GM21528 (cell line): ENCODE measurements around the gene ZNF83.
"Not testable (repeated sequence)": the region's sequence is repeated elsewhere in the genome, so short reads cannot be mapped to it uniquely, and the experiment has no call there.

Experiments
- ATAC-seq: cut with Tn5 transposase; IDR thresholded peaks from one replicate; pipeline ENCODE4 v1.9.1; 2021; ENCODE audit warnings: mild to moderate bottlenecking, moderate library complexity; ENCODE audit not compliant: unreplicated experiment, low FRiP score

ZNF83 gene

DNA sequence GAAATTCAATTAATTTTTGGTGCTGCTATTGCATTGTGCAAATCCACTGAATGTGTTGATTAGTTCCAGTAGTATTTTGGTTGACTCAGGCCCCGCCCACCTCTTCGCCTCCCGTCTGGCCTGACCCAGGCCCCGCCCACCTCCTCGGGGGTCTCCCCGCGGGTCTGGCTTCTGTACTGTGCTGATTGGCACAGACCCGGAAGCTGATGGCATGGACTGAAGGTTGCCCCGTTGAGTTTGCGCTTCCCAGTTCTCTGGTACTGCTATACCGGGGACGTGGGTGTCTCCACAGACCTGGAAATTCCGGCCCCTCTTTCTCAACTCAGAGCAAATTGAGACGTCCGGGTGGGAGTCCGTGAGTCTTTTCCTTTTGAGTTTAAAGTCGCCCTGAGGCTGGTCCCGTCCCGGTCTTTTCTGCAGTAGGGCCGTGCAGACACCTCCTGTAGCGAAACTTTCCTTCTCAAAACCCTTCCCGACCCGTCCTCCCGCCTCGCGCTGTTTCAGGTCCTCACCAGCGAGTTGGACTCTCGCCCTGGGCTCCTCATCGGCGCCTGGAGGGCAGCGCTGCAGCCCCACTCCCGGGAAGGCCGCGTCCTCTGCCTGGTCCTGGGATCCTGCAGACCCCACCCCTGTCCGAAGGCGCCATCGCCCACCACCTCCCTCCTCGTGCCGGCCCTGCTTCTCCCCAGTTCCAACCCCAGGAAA lies 53.3 kb downstream of the ZNF83 start:
- no peak for ATAC-seq

DNA sequence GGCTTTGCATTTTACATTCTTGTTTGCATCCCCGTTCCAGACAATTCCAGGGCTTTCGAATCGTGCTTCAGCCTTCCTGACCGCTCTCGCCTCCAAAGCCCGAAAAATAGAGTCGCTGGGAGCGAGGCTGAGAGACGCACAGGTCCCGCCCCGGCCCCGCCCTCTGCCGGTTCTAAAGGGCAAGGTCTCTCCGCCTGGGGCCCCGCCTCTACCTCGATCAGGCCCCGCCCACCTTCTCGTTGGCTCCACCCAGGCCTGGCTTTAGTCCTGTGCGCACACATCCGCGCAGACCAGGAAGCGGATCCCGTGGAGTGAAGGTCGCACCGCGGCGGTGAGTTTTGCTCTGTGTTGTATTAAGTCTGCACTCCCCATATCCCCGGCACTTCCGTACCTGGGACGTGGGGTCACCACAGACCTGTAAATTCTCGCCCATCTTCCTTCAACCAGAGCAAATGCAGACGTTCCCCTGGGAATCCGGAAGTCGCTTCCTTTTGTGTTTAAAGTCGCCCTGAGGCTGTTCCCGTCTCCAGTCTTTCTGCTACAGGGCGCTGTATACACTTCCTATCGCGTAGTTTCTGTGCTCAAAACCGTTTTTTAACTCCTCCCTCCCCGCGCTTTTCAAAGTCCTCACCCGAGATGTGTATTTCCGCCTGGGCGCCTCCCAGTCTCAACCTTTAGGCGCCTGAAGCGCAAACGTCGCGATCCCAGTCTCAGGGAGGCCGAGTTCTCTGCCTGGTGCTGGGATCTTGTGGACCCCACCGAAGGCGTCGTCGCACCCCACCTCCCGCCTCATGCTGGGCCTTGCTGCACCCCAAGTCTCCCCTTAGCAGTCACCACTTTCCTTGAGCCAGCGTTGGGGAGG lies 67.9 kb downstream of the ZNF83 start, which contains the start of gene ZNF701:
TSS of gene ZNF701 (plus strand) at position 288 of the 862 bp plus-strand sequence. CDS start 3,861 bp downstream, outside the sequence.
- ATAC-seq = peak; percentile 89

DNA sequence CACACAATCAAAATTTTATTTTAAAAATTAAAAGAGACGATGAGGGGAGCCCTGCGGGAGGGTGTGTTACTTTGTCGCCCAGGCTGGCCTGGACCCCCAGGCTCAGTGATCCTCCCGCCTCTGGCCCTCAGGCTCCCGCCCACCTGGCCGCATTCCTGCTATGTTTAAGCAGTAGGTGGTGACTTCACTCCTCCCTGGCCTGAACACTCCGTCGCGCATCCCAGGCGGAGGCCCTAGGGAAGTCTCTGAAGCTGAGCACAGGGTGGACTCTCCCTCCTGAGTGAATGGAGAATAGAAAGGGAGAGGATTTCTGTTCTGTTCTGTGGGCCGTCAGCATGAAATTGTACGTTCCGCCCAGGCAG lies 68.5 kb downstream of the ZNF83 start:
- not testable (repeated sequence) for ATAC-seq

DNA sequence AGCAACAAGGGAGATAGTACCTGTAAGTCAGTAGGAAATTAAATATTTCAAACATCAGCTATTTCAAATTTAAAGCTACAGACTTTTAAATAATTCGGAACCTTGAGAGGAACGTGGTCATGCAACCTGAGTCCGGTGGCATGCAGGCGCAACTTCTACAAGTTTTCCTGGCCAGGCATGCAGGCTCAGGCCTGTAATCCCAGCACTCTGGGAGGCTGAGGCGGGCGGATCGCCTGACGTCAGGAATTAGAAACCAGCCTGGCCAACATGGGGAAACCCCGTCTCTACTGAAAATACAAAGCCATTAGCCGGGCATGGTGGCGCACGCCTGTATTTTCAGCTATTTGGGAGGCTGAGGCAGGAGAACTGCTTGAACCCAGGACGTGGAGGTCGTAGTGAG lies 70.2 kb downstream of the ZNF83 start:
- ATAC-seq = no peak

DNA sequence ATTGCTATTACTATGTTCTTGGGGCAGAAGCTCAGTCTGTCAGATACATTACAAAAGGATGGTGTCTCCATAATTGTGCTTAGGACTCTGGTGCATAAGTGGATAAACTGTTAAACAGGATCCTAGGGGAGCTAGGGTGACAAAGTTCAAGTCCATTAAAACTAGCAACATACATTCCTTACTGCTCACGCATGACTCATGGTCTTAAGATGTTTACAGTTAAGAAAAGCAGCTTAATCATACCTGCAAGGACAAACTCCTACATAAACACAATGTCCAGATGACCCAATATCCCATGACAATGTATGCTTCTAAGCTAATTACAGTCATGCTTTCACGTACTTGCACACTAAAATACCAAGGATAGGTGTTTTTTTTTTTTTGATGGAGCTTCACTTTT lies 71.6 kb downstream of the ZNF83 start:
- ATAC-seq = no peak

DNA sequence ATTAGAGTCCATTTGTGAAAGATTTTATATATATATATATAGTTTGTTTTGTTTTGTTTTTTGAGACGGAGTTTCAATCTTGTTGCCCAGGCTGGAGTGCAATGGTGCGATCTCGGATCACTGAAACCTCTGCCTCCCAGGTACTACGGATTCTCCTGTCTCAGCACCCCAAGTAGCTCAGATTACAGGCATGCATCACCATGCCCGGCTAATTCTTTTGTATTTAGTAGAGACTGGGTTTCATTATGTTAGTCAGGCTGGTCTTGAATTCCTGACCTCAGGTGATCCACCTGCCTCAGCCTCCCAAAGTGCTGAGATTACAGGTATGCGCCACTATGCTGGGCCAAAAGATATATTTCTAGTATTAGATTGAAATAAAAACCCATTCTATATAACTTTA lies 72.0 kb downstream of the ZNF83 start:
- ATAC-seq = no peak
